ENCODE results near the gene KCTD17. TPM values are rescaled to one million over a fixed set of nuclear protein-coding genes. Genes with fewer than 3 reads are reported as not detected.

Gene KCTD17
- 10 to 100 TPM; 23.2 to 27.5 TPM for total RNA-seq

GRCh38 chr22:37051391-37052385 lies at the start of gene KCTD17:
KCTD17 (plus strand) TSS chr22:37051742; CDS start chr22:37051761, 19 bp downstream.

GRCh38 chr22:37019309-37020191 lies 32.0 kb upstream of the KCTD17 start, which contains the start of the genes MPST and TST:
MPST (plus strand) TSS chr22:37019742; CDS start chr22:37019837, 95 bp downstream.
TST (minus strand) TSS chr22:37019447; CDS start chr22:37018732, 715 bp downstream.

GRCh38 chr22:37109242-37109917 lies 57.8 kb downstream of the KCTD17 start, which contains the start of gene TMPRSS6:
TMPRSS6 (minus strand) TSS chr22:37109713; CDS start chr22:37103417, 6,296 bp downstream.

Other genes with a start within 250 kb of the KCTD17 start
- gene PVALB, start 234.7 kb upstream of the KCTD17 start, total RNA-seq: not detected
- 10 to 100 TPM in 1 of 2 experiments, 1 to 10 TPM in 1; 9.7 to 10.8 TPM for gene NCF4, start 190.7 kb upstream of the KCTD17 start, total RNA-seq
- gene CSF2RB, start 138.1 kb upstream of the KCTD17 start, total RNA-seq: under 1 TPM; 0.43 to 0.58 TPM
- 1 to 10 TPM; 2.8 to 3.4 TPM for gene TST, start 32.3 kb upstream of the KCTD17 start, total RNA-seq
- gene MPST, start 32.0 kb upstream of the KCTD17 start, total RNA-seq: 10 to 100 TPM; 22.8 TPM
- under 1 TPM; 0.53 to 0.65 TPM for gene TMPRSS6, start 58.0 kb downstream of the KCTD17 start, total RNA-seq
- gene IL2RB, start 98.2 kb downstream of the KCTD17 start, total RNA-seq: 100 to 1,000 TPM; 120 to 130 TPM
- 10 to 100 TPM in 1 of 2 experiments, 1 to 10 TPM in 1; 9.8 to 11.2 TPM for gene C1QTNF6, start 136.5 kb downstream of the KCTD17 start, total RNA-seq
- gene SSTR3, start 160.7 kb downstream of the KCTD17 start, total RNA-seq: 10 to 100 TPM in 1 of 2 experiments, 1 to 10 TPM in 1; 9.1 to 10.7 TPM
- 100 to 1,000 TPM; 967 to 987 TPM for gene RAC2, start 192.5 kb downstream of the KCTD17 start, total RNA-seq
- 100 to 1,000 TPM; 105 to 113 TPM for gene CYTH4, start 230.8 kb downstream of the KCTD17 start, total RNA-seq

Data from activated naive CD4-positive, alpha-beta T cell treated with anti-CD3 and anti-CD28 coated beads, Interleukin-2, amount 10 ng/mL, durations not matched to agents 5 hours and 36 hours (primary cell).